GM12891 (cell line): ENCODE data around the gene DUS2.

Experiments used
- POLR2A ChIP-seq: IDR thresholded peaks from 2 replicates; pipeline ENCODE4 v1.6.1; 2011; ENCODE audit warnings: low read depth, low read length, control low read depth
- POLR2AphosphoS5 ChIP-seq: IDR thresholded peaks from 2 replicates; pipeline ENCODE4 v1.6.1; 2011; ENCODE audit warnings: low read depth, low read length, control low read depth
- POU2F2 ChIP-seq: IDR thresholded peaks from 2 replicates; pipeline ENCODE4 v1.6.1; 2011; ENCODE audit warnings: low read depth, mild to moderate bottlenecking, control low read depth, low read length, moderate library complexity
- SPI1 ChIP-seq: IDR thresholded peaks from 2 replicates; pipeline ENCODE4 v1.6.1; 2011; ENCODE audit warnings: low read depth, low read length, control low read depth
- TAF1 ChIP-seq: IDR thresholded peaks from 2 replicates; pipeline ENCODE4 v1.6.1; 2011; ENCODE audit warnings: low read depth, low read length, control low read depth

GRCh38 chr16:67976205-67976604 is 46.9 kb upstream of the DUS2 start:
- no peak for TF ChIP-seq POLR2A
- TF ChIP-seq SPI1: no peak
- TF ChIP-seq POLR2AphosphoS5: no peak
- no peak for TF ChIP-seq TAF1
- no peak for TF ChIP-seq POU2F2
